Body of pancreas (tissue), 4 donors: ENCODE results near the gene EYS. TPM values are rescaled to one million over a fixed set of nuclear protein-coding genes. Genes with fewer than 3 reads are reported as not detected.

ENCODE experiments used
- ATAC-seq: fragments of 150-250 bp; one replicate; pipeline ENCODE4 v1.9.1; 2016
- DNase-seq, 4 donors: peaks; one replicate each; pipeline ENCODE4 v3.0.0-alpha.2; 2019
- H3K27ac ChIP-seq, 4 donors: fragments of 200-600 bp; sonication (generic); 1 replicate in 3 of 4; 2 replicates in 1 of 4; pipeline versions ENCODE4 v1.5.1 to v1.6.1; 2016 to 2019; ENCODE audit warnings: mild to moderate bottlenecking in 1 of 4, mixed read lengths in 1 of 4, moderate library complexity in 1 of 4
- H3K27me3 ChIP-seq, 2 donors: fragments of 200-600 bp; sonication (generic); one replicate each; pipeline ENCODE4 v1.6.0; 2016; ENCODE audit warnings: mild to moderate bottlenecking in 1 of 2
- H3K36me3 ChIP-seq, 2 donors: fragments of 200-600 bp; sonication (generic); replicated peaks in 1 of 2; 2 replicates each; pipeline ENCODE4 v1.5.1; 2016; ENCODE audit warnings: low read depth in 2 of 2; ENCODE audit not compliant: insufficient read depth in 1 of 2
- H3K4me1 ChIP-seq: fragments of 200-600 bp; sonication (generic); one replicate; pipeline ENCODE4 v1.6.0; 2016
- H3K4me3 ChIP-seq, 2 donors: fragments of 200-600 bp; sonication (generic); 1 replicate in 1 of 2; 2 replicates in 1 of 2; pipeline ENCODE4 v1.5.1; 2016 to 2019
- H3K9me3 ChIP-seq, 3 donors: fragments of 200-600 bp; sonication (generic); 1 replicate in 2 of 3; 2 replicates in 1 of 3; pipeline ENCODE4 v1.5.1; 2016
- POLR2A ChIP-seq, 3 donors: fragments of 450-650 bp; IDR thresholded peaks; one replicate each; pipeline ENCODE4 v1.6.1; 2016; ENCODE audit warnings: antibody characterized with exemption in 3 of 3, mild to moderate bottlenecking in 2 of 3
- WGBS, 2 donors: methylation state at CpG; one replicate each; pipeline ENCODE4 v1.1.5; 2017; 5-methylcytosine and 5-hydroxymethylcytosine counted together
- intact Hi-C: fragments of 100-400 bp; cut with DNase I; formaldehyde crosslinking; loops from one replicate; pipeline ENCODE4 v1.15.1; 2023
- total RNA-seq, 2 donors: library from RNA; depleted of rRNA; stranded (reverse); fragments of >200 nt; gene quantifications; one replicate each; pipeline ENCODE4 v1.1.0, GENCODE V29; 2016
- TF ChIP-seq, protein P1 (sequence below), 7 experiments: fragments of 450-650 bp in 4 of 7; fragments of 200-600 bp in 3 of 7; sonication (generic) in 3 of 7; IDR thresholded peaks; one replicate each; pipeline ENCODE4 v1.5.1; 2016 to 2019; ENCODE audit warnings: antibody characterized with exemption in 7 of 7

The EYS gene
- total RNA-seq, 2 donors from 2014 or later, result 0.26 TPM; not detected in 1

DNA sequence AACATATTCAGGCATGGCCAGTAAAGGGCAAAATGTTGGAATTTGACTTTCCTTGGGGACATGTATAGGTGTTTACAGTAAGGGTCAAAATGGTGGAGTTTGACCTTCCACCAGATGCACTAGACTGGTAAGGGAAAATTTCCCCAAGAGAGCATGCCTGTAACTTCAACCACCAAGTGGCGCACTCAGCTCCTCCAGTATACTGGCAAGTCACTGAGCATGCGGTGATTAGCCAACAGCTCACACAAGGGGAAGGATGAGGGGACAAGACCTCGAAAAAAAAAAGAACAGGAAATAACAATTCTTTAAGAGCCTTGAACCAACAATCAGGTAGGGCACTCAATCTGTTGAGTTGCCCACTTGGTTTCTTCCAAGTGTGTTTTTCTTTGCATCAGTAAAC lies 140.9 kb downstream of the EYS start:
- H3K27me3 ChIP-seq, result no peaks in the 10 kb centered on the region
- no peaks in the 10 kb centered on the region for H3K36me3 ChIP-seq
- H3K9me3 ChIP-seq, result no peaks in the 10 kb centered on the region
- intact Hi-C loops, result no loop called here
- no peak overlapping the region for H3K27ac ChIP-seq
- ATAC-seq, result no peak
- no peaks in the 10 kb centered on the region for H3K4me1 ChIP-seq
- DNase-seq, result no peak
- WGBS, 2 donors, result 45 to 77% methylated on average over 3 of the region's 3 CpGs
- no peak overlapping the region for H3K4me3 ChIP-seq
- no peak for TF ChIP-seq POLR2A (IDR thresholded peaks at IDR 0.05)
- TF ChIP-seq, protein P1, sequence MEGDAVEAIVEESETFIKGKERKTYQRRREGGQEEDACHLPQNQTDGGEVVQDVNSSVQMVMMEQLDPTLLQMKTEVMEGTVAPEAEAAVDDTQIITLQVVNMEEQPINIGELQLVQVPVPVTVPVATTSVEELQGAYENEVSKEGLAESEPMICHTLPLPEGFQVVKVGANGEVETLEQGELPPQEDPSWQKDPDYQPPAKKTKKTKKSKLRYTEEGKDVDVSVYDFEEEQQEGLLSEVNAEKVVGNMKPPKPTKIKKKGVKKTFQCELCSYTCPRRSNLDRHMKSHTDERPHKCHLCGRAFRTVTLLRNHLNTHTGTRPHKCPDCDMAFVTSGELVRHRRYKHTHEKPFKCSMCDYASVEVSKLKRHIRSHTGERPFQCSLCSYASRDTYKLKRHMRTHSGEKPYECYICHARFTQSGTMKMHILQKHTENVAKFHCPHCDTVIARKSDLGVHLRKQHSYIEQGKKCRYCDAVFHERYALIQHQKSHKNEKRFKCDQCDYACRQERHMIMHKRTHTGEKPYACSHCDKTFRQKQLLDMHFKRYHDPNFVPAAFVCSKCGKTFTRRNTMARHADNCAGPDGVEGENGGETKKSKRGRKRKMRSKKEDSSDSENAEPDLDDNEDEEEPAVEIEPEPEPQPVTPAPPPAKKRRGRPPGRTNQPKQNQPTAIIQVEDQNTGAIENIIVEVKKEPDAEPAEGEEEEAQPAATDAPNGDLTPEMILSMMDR (IDR thresholded peaks at IDR 0.05), result no peak

DNA sequence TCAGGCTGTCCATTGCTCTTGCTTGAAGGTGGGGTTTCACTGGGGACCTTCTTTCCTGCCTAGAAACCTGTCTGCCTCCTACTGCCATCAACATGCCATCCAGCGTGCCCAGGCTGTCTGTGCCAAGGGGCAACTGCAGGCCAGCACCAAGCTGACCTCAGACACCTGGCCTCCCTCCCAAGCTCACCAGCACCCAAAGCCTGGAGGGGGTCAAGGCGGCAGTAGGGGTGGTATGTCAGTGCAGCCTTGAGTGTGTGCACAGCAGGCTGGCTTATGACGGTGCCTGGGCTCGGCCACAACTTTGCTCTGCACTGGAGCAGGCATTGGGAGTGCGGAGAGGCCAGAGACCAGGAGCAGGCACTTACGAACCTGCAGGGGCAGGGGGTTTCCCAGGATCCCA lies 149.0 kb downstream of the EYS start:
- WGBS, 2 donors, result 68 to 83% methylated on average over 2 to 6 of the region's 6 CpGs
- ATAC-seq (no peak), DNase-seq (no peak)
- H3K27me3 ChIP-seq, result no peaks in the 10 kb centered on the region
- H3K36me3 ChIP-seq, result no peaks in the 10 kb centered on the region
- no peaks in the 10 kb centered on the region for H3K4me1 ChIP-seq
- H3K27ac ChIP-seq, result no peak overlapping the region
- no peak for TF ChIP-seq POLR2A (IDR thresholded peaks at IDR 0.05)
- TF ChIP-seq, protein P1 (IDR thresholded peaks at IDR 0.05), result no peak
- H3K9me3 ChIP-seq, result no peaks in the 10 kb centered on the region
- intact Hi-C loops, result no loop called here
- H3K4me3 ChIP-seq, result no peak overlapping the region

DNA sequence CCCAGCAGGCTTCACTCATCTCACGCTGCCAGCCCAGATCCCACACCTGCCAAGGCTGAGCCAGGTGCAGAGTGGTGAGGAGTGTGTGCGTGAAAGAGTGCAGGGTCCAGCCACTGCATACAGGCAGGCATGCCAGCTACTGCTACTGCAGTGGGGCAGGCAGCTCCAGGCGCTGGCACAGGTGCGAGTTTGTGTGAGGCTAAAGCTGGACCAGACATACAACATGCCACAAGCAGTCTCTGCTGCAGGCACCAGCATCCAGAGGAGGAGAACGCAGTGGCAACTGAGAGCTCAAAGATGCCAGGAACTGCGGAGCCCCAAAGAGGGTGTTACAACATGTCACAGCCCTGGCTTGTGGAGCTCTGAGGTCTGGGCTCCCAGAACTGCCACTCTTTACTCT lies 149.8 kb downstream of the EYS start:
- TF ChIP-seq POLR2A (IDR thresholded peaks at IDR 0.05), result no peak
- TF ChIP-seq, protein P1 (IDR thresholded peaks at IDR 0.05), result no peak
- ATAC-seq (no peak), DNase-seq (no peak)
- WGBS, 2 donors, result 53 to 67% methylated on average over 5 to 6 of the region's 6 CpGs
- intact Hi-C loops, result no loop called here
- Histone ChIP-seq H3K27ac (no peak overlapping the region), H3K9me3 (no peaks in the 10 kb centered on the region), H3K36me3 (no peaks in the 10 kb centered on the region), H3K4me3 (no peak overlapping the region), H3K4me1 (no peaks in the 10 kb centered on the region), H3K27me3 (no peaks in the 10 kb centered on the region)

DNA sequence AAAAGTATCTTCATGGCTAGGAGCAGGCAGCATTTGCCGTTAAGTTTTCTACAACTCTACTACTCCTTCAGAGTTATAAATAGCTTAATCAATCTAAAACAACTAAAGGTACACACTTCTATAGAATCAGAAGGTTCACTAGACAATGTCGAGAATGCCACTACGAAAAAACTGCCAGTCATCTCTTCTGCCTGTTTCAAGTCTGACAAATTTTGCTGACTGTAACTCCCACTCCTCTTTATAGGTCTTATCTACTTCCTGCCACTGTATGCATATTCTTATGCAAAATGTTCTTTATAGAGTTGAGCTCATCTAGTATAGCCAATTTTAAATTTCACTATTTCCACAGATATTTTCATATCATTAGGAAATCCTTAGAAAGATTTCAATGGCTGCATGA lies 160.1 kb downstream of the EYS start:
- no peaks in the 10 kb centered on the region for H3K9me3 ChIP-seq
- TF ChIP-seq, protein P1 (IDR thresholded peaks at IDR 0.05), result no peak
- no peak for TF ChIP-seq POLR2A (IDR thresholded peaks at IDR 0.05)
- intact Hi-C loops, result no loop called here
- ATAC-seq (no peak), DNase-seq (no peak)
- H3K4me3 ChIP-seq, result no peak overlapping the region
- H3K36me3 ChIP-seq, result no peaks in the 10 kb centered on the region
- H3K27me3 ChIP-seq, result no peaks in the 10 kb centered on the region
- H3K4me1 ChIP-seq, result no peaks in the 10 kb centered on the region
- no peak overlapping the region for H3K27ac ChIP-seq
- WGBS, 2 donors, result 63 to 82% methylated on average over 3 of the region's 3 CpGs

DNA sequence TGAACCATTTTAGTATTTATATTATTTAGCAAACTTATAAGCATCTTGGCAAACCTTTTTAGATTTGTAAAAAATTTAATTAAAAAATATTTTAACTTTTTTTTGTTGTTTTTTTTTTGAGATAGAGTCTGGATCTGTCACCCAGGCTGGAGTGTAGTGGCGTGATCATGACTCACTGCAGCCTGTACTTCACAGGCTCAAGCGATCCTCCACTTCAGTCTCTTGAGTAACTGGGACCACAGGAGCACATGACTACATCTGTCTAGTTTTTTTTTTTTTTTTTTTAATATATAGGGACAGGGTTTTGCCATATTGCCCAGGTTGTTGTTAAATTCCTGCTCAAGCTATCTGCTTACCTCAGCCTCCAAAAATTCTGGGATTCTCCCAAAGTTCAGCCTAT lies 161.1 kb downstream of the EYS start:
- ATAC-seq, result no peak
- H3K27me3 ChIP-seq, result no peaks in the 10 kb centered on the region
- H3K36me3 ChIP-seq, result no peaks in the 10 kb centered on the region
- no peak overlapping the region for H3K27ac ChIP-seq
- 88 to 91% methylated on average over 2 of the region's 2 CpGs for WGBS, 2 donors
- intact Hi-C loops, result no loop called here
- no peak overlapping the region for H3K4me3 ChIP-seq
- H3K9me3 ChIP-seq, result no peaks in the 10 kb centered on the region
- no peak for DNase-seq
- no peaks in the 10 kb centered on the region for H3K4me1 ChIP-seq
- TF ChIP-seq POLR2A (IDR thresholded peaks at IDR 0.05), result no peak
- TF ChIP-seq, protein P1 (IDR thresholded peaks at IDR 0.05), result no peak
